Measurements from ENCODE around the gene XK. TPM values are rescaled to one million over a fixed set of nuclear protein-coding genes. Genes with fewer than 3 reads are reported as not detected.

Gene XK
- total RNA-seq, 1 donor from 2014 or later: 1.7 TPM

GRCh38 chrX:37667141-37667540 lies 18.4 kb upstream of the XK start:
- Mint-ChIP-seq H3K27ac (no peak overlapping the region), H3K27me3 (no peaks in the 10 kb centered on the region), H3K36me3 (no peaks in the 10 kb centered on the region), H3K4me3 (no peak overlapping the region), H3K9me3 (peaks cover 8% of the 10 kb centered on the region), H3K4me1 (ENCODE audit: unreplicated experiment) (no peaks in the 10 kb centered on the region)
- TF ChIP-seq CTCF (conservative IDR thresholded peaks at IDR 0.05): no peak
- no peak for DNase-seq (ENCODE audit: extremely low spot score, unreplicated experiment)

DNA sequence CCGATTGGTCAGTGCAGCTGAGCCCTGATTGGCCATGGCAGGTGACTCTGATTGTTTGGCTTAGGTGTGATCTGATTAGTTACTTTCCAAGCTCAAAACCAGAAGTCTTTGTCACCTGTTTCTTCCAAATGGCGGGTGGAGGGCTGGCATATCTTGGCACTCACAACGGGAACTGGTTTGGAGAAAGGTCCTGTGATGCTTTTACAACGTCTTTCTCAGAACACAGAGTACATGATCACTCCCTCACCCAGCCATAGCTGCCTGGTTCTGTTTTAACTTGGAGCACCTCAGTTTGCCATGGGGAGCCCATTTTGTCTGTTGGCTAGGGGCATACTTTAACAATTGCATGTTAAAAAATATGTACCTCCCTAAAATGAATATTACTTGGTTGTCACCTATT lies 13.0 kb upstream of the XK start:
- TF ChIP-seq CTCF (conservative IDR thresholded peaks at IDR 0.05): no peak
- H3K27ac Mint-ChIP-seq: no peak overlapping the region
- no peak for DNase-seq (ENCODE audit: extremely low spot score, unreplicated experiment)
- no peaks in the 10 kb centered on the region for H3K36me3 Mint-ChIP-seq
- H3K9me3 Mint-ChIP-seq: no peaks in the 10 kb centered on the region
- no peak overlapping the region for H3K4me3 Mint-ChIP-seq
- no peaks in the 10 kb centered on the region for H3K4me1 Mint-ChIP-seq (ENCODE audit: unreplicated experiment)
- H3K27me3 Mint-ChIP-seq: no peaks in the 10 kb centered on the region

- no peak for DNase-seq (ENCODE audit: extremely low spot score, unreplicated experiment)
- no peak for TF ChIP-seq CTCF (conservative IDR thresholded peaks at IDR 0.05)
- Mint-ChIP-seq H3K36me3 (no peaks in the 10 kb centered on the region), H3K27me3 (peaks cover 3% of the 10 kb centered on the region), H3K9me3 (peaks cover 3% of the 10 kb centered on the region), H3K27ac (no peak overlapping the region), H3K4me1 (ENCODE audit: unreplicated experiment) (no peaks in the 10 kb centered on the region), H3K4me3 (no peak overlapping the region)
Observed at GRCh38 chrX:37676811-37677210, 8.8 kb upstream of the XK start.

- H3K36me3 Mint-ChIP-seq: no peaks in the 10 kb centered on the region
- peaks cover 3% of the 10 kb centered on the region for H3K27me3 Mint-ChIP-seq
- no peaks in the 10 kb centered on the region for H3K4me1 Mint-ChIP-seq (ENCODE audit: unreplicated experiment)
- no peak overlapping the region for H3K27ac Mint-ChIP-seq
- H3K4me3 Mint-ChIP-seq: no peak overlapping the region
- TF ChIP-seq CTCF (conservative IDR thresholded peaks at IDR 0.05): no peak
- no peak for DNase-seq (ENCODE audit: extremely low spot score, unreplicated experiment)
- H3K9me3 Mint-ChIP-seq: peaks cover 3% of the 10 kb centered on the region
Observed at GRCh38 chrX:37677243-37677642, 8.3 kb upstream of the XK start.

- H3K9me3 Mint-ChIP-seq: peaks cover 3% of the 10 kb centered on the region
- no peaks in the 10 kb centered on the region for H3K4me1 Mint-ChIP-seq (ENCODE audit: unreplicated experiment)
- H3K4me3 Mint-ChIP-seq: no peak overlapping the region
- no peak for DNase-seq (ENCODE audit: extremely low spot score, unreplicated experiment)
- H3K36me3 Mint-ChIP-seq: no peaks in the 10 kb centered on the region
- H3K27me3 Mint-ChIP-seq: peaks cover 3% of the 10 kb centered on the region
- no peak for TF ChIP-seq CTCF (conservative IDR thresholded peaks at IDR 0.05)
- no peak overlapping the region for H3K27ac Mint-ChIP-seq
Observed at GRCh38 chrX:37677765-37678164, 7.8 kb upstream of the XK start.

DNA sequence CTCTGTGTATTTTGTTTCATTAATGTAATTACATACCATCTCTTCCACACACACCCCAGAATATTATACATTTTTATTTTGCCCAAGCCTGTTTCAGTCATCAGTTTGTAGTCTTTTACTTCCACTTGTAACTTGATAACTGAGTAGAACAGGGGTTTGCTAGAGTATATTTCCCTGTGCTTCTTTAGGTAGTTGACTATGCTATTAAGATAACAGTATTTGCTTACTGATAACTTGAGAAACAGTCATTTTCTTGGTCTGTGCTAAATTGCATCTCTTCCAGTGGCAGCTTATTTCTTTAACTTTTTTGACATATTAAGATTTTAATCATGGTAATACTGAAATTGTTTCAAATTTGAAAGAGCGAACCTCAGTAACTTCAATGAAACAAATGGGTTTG lies 7.0 kb upstream of the XK start:
- TF ChIP-seq CTCF (conservative IDR thresholded peaks at IDR 0.05): no peak
- DNase-seq (ENCODE audit: extremely low spot score, unreplicated experiment): no peak
- H3K4me1 Mint-ChIP-seq (ENCODE audit: unreplicated experiment): no peaks in the 10 kb centered on the region
- peaks cover 3% of the 10 kb centered on the region for H3K27me3 Mint-ChIP-seq
- no peak overlapping the region for H3K27ac Mint-ChIP-seq
- H3K9me3 Mint-ChIP-seq: peaks cover 3% of the 10 kb centered on the region
- no peaks in the 10 kb centered on the region for H3K36me3 Mint-ChIP-seq
- no peak overlapping the region for H3K4me3 Mint-ChIP-seq
